H9 (cell line): ENCODE measurements around the gene LARGE1. TPM values are rescaled to one million over a fixed set of nuclear protein-coding genes. Genes with fewer than 3 reads are reported as not detected.

Source experiments
- DNase-seq: peaks from one replicate; pipeline ENCODE4 v3.0.0-alpha.2; 2017
- H2AFZ ChIP-seq: one replicate; pipeline ENCODE4 v1.6.1; 2013; ENCODE audit warnings: mild to moderate bottlenecking, low read length, control low read depth, moderate library complexity
- H2AK5ac ChIP-seq: 2 replicates; pipeline ENCODE4 v1.6.1; 2013; ENCODE audit warnings: low read length, control low read depth, mixed read lengths; ENCODE audit not compliant: insufficient read length
- H2BK120ac ChIP-seq: one replicate; pipeline ENCODE4 v1.6.1; 2013; ENCODE audit warnings: low read depth, mild to moderate bottlenecking, low read length, control low read depth, inconsistent platforms; ENCODE audit not compliant: poor library complexity, severe bottlenecking
- H2BK12ac ChIP-seq: 2 replicates; pipeline ENCODE4 v1.6.1; 2013; ENCODE audit warnings: low read length, control low read depth, mixed read lengths, low read depth; ENCODE audit not compliant: insufficient read length
- H2BK15ac ChIP-seq: 2 replicates; pipeline ENCODE4 v1.6.1; 2013; ENCODE audit warnings: low read depth, low read length, control low read depth
- H2BK20ac ChIP-seq: one replicate; pipeline ENCODE4 v1.6.1; 2013; ENCODE audit warnings: low read depth, mild to moderate bottlenecking, low read length, control low read depth, inconsistent platforms; ENCODE audit not compliant: poor library complexity, severe bottlenecking
- H2BK5ac ChIP-seq: 2 replicates; pipeline ENCODE4 v1.6.1; 2013; ENCODE audit warnings: low read length, control low read depth, mixed read lengths; ENCODE audit not compliant: insufficient read length
- H3K14ac ChIP-seq: 2 replicates; pipeline ENCODE4 v1.6.1; 2013; ENCODE audit warnings: low read length, control low read depth; ENCODE audit not compliant: insufficient read depth
- H3K18ac ChIP-seq: 2 replicates; pipeline ENCODE4 v1.6.1; 2013; ENCODE audit warnings: low read depth, mild to moderate bottlenecking, mixed read lengths, low read length, control low read depth; ENCODE audit not compliant: insufficient read length
- H3K23ac ChIP-seq: 2 replicates; pipeline ENCODE4 v1.6.1; 2013; ENCODE audit warnings: low read length, control low read depth, mixed read lengths, low read depth; ENCODE audit not compliant: insufficient read length
- H3K23me2 ChIP-seq: 2 replicates; pipeline ENCODE4 v1.6.1; 2013; ENCODE audit warnings: low read depth, mild to moderate bottlenecking, mixed read lengths, low read length, control low read depth; ENCODE audit not compliant: insufficient read length, poor library complexity, severe bottlenecking
- H3K27ac ChIP-seq: 2 replicates; pipeline ENCODE4 v1.5.1; 2013; ENCODE audit warnings: low read length, control low read depth, mixed read lengths, low read depth; ENCODE audit not compliant: insufficient read length
- H3K27me3 ChIP-seq: 2 replicates; pipeline ENCODE4 v1.6.1; 2013; ENCODE audit warnings: low read length, control low read depth, inconsistent platforms; ENCODE audit not compliant: insufficient read depth
- H3K4ac ChIP-seq: 2 replicates; pipeline ENCODE4 v1.6.1; 2013; ENCODE audit warnings: low read depth, mild to moderate bottlenecking, control low read depth, inconsistent platforms, low read length, moderate library complexity
- H3K4me1 ChIP-seq: 2 replicates; pipeline ENCODE4 v1.6.1; 2013; ENCODE audit warnings: low read length, control low read depth, inconsistent platforms; ENCODE audit not compliant: insufficient read depth
- H3K4me2 ChIP-seq: 2 replicates; pipeline ENCODE4 v1.6.1; 2013; ENCODE audit warnings: low read length, control low read depth, mixed read lengths; ENCODE audit not compliant: insufficient read length, insufficient read depth
- H3K56ac ChIP-seq: 2 replicates; pipeline ENCODE4 v1.6.1; 2013; ENCODE audit warnings: low read depth, mild to moderate bottlenecking, mixed read lengths, low read length, control low read depth; ENCODE audit not compliant: insufficient read length
- H3K79me1 ChIP-seq: 2 replicates; pipeline ENCODE4 v1.6.1; 2013; ENCODE audit warnings: low read depth, mild to moderate bottlenecking, moderate library complexity, low read length, control low read depth, inconsistent platforms; ENCODE audit not compliant: insufficient read depth, poor library complexity, severe bottlenecking
- H3K79me2 ChIP-seq: 2 replicates; pipeline ENCODE4 v1.6.1; 2013; ENCODE audit warnings: low read length, control low read depth, inconsistent platforms; ENCODE audit not compliant: insufficient read depth
- H3K9ac ChIP-seq: 2 replicates; pipeline ENCODE4 v1.6.1; 2013; ENCODE audit warnings: low read length, control low read depth, mixed read lengths; ENCODE audit not compliant: insufficient read length; ENCODE audit errors: extremely low read depth
- H3K9me3 ChIP-seq: one replicate; pipeline ENCODE4 v1.6.1; 2013; ENCODE audit warnings: low read depth, low read length, inconsistent platforms; ENCODE audit not compliant: control insufficient read depth
- H3T11ph ChIP-seq: one replicate; pipeline ENCODE4 v1.6.1; 2013; ENCODE audit warnings: mild to moderate bottlenecking, low read length, control low read depth, inconsistent platforms
- H4K20me1 ChIP-seq: one replicate; pipeline ENCODE4 v1.6.1; 2013; ENCODE audit not compliant: control insufficient read depth, insufficient read length, insufficient read depth
- H4K5ac ChIP-seq: 2 replicates; pipeline ENCODE4 v1.6.1; 2013; ENCODE audit warnings: low read depth, mild to moderate bottlenecking, mixed read lengths, low read length, control low read depth; ENCODE audit not compliant: insufficient read length
- H4K8ac ChIP-seq: replicated peaks from 2 replicates; pipeline ENCODE4 v1.6.1; 2013; ENCODE audit warnings: low read length, control low read depth, mixed read lengths, low read depth; ENCODE audit not compliant: insufficient read length
- H4K91ac ChIP-seq: 2 replicates; pipeline ENCODE4 v1.6.1; 2013; ENCODE audit warnings: low read depth, mild to moderate bottlenecking, moderate library complexity, mixed read lengths, low read length, control low read depth; ENCODE audit not compliant: insufficient read length
- H3K27ac Mint-ChIP-seq, 3 experiments: 2 replicates in 2 of 3; 3 replicates in 1 of 3; pipeline ENCODE4 v1.8.0; 2020 to 2021; ENCODE audit warnings: mixed read lengths in 3 of 3, mild to moderate bottlenecking in 1 of 3, moderate library complexity in 1 of 3
- H3K27me3 Mint-ChIP-seq: 2 replicates; pipeline ENCODE4 v1.8.0; 2021; ENCODE audit warnings: low read depth, mild to moderate bottlenecking, moderate library complexity, mixed read lengths
- H3K36me3 Mint-ChIP-seq, 3 experiments: 2 replicates in 2 of 3; 3 replicates in 1 of 3; pipeline ENCODE4 v1.8.0; 2020 to 2021; ENCODE audit warnings: low read depth in 3 of 3, mixed read lengths in 3 of 3; ENCODE audit not compliant: insufficient read depth in 1 of 3
- H3K4me1 Mint-ChIP-seq, 2 experiments: 2 replicates each; pipeline ENCODE4 v1.8.0; 2020; ENCODE audit warnings: mixed read lengths in 2 of 2
- H3K4me3 Mint-ChIP-seq, 2 experiments: 2 replicates in 1 of 2; 3 replicates in 1 of 2; pipeline ENCODE4 v1.8.0; 2020 to 2021; ENCODE audit warnings: mild to moderate bottlenecking in 2 of 2, mixed read lengths in 2 of 2, moderate library complexity in 1 of 2
- H3K9me3 Mint-ChIP-seq, 2 experiments: 2 replicates in 1 of 2; 3 replicates in 1 of 2; pipeline ENCODE4 v1.8.0; 2020; ENCODE audit warnings: mild to moderate bottlenecking in 2 of 2, mixed read lengths in 2 of 2, moderate library complexity in 1 of 2
- WGBS: extraction: QIAGEN DNeasy Blood & Tissue Kit; methylation state at CpG from one replicate; pipeline ENCODE4 v1.1.7; 2013; ENCODE audit warnings: missing lambda C conversion rate, low lambda C conversion rate, mixed read lengths; ENCODE audit not compliant: insufficient read length; ENCODE audit errors: extremely low coverage; 5-methylcytosine and 5-hydroxymethylcytosine counted together
- total RNA-seq: library from RNA; stranded (reverse); gene quantifications from 2 replicates; pipeline ENCODE4 v1.2.1, GENCODE V29; 2021
- TF ChIP-seq, protein P1 (sequence below): fragments of 200-600 bp; sonication (generic); conservative IDR thresholded peaks from 3 replicates; pipeline ENCODE4 v1.8.0; 2021; ENCODE audit warnings: antibody characterized with exemption, mild to moderate bottlenecking

LARGE1 gene
- total RNA-seq, 1 experiment from 2014 or later = 43.5 TPM

DNA sequence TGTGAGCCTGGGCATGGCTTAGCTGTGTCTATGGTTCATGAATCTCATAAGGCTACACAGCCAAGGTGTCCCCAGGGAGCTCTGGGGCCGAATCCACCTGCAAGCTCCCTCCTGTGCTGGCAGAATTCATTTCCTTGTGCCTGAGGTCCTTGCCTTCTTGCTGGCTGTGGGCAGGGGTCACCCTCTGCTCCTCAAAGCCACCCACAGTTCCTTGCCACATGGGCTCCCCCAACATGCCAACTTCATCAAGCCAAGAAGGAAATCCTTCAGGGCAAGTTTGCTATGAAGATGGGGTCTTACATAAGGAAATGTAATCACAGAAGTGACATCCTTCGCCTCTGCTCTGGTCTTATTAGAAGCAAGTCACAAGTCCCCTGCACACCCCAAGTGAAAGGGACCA lies 24.8 kb downstream of the LARGE1 start:
- H2BK5ac ChIP-seq = no peak overlapping the region
- H3K4me2 ChIP-seq = no peak overlapping the region
- H3K79me2 ChIP-seq = peaks cover 62% of the 10 kb centered on the region
- H2BK120ac ChIP-seq = no peak overlapping the region
- Mint-ChIP-seq H3K4me1 (peaks cover 94 to 97% of the 10 kb centered on the region in 2 experiments), H3K36me3 (peaks cover 7 to 16% (median 14%) of the 10 kb centered on the region in 3 experiments; a peak in 5 of 7 replicates), H3K9me3 (peaks cover 2 to 3% of the 10 kb centered on the region in 2 experiments; a peak in 3 of 5 replicates), H3K27me3 (no peaks in the 10 kb centered on the region), H3K27ac (peak overlapping the region; percentile 50 to 97 (median 96); a peak in 6 of 7 replicates), H3K4me3 (no peak overlapping the region)
- H2BK12ac ChIP-seq = no peak overlapping the region
- H3K79me1 ChIP-seq = peaks cover 10% of the 10 kb centered on the region
- H3K56ac ChIP-seq = no peak overlapping the region
- no peak overlapping the region for H3K18ac ChIP-seq
- no peak overlapping the region for H3K9ac ChIP-seq
- H2AK5ac ChIP-seq = no peak overlapping the region
- no peak overlapping the region for H3T11ph ChIP-seq
- H3K14ac ChIP-seq = no peak overlapping the region
- no peak overlapping the region for H2AFZ ChIP-seq
- H2BK15ac ChIP-seq = no peak overlapping the region
- WGBS = no CpG with 5 or more reads among the region's 2 CpGs
- no peaks in the 10 kb centered on the region for H4K20me1 ChIP-seq
- H3K23ac ChIP-seq = no peak overlapping the region
- peak overlapping the region; percentile 63 for H3K27ac ChIP-seq
- no peak overlapping the region for H3K4ac ChIP-seq
- TF ChIP-seq, protein P1, sequence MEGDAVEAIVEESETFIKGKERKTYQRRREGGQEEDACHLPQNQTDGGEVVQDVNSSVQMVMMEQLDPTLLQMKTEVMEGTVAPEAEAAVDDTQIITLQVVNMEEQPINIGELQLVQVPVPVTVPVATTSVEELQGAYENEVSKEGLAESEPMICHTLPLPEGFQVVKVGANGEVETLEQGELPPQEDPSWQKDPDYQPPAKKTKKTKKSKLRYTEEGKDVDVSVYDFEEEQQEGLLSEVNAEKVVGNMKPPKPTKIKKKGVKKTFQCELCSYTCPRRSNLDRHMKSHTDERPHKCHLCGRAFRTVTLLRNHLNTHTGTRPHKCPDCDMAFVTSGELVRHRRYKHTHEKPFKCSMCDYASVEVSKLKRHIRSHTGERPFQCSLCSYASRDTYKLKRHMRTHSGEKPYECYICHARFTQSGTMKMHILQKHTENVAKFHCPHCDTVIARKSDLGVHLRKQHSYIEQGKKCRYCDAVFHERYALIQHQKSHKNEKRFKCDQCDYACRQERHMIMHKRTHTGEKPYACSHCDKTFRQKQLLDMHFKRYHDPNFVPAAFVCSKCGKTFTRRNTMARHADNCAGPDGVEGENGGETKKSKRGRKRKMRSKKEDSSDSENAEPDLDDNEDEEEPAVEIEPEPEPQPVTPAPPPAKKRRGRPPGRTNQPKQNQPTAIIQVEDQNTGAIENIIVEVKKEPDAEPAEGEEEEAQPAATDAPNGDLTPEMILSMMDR = no peak
- no peak for DNase-seq
- H3K23me2 ChIP-seq = no peaks in the 10 kb centered on the region
- no peak overlapping the region for H2BK20ac ChIP-seq
- no peak overlapping the region for H4K91ac ChIP-seq
- no peaks in the 10 kb centered on the region for H3K27me3 ChIP-seq
- no peak overlapping the region for H4K8ac ChIP-seq
- no peak overlapping the region for H4K5ac ChIP-seq
- H3K9me3 ChIP-seq = no peaks in the 10 kb centered on the region
- peaks cover 48% of the 10 kb centered on the region for H3K4me1 ChIP-seq
